DOHH2 (cell line): ENCODE results near the gene CNTNAP1.

Source experiments
- H3F3A ChIP-seq: fragments of 200-600 bp; sonication (generic), shearing (Covaris generic); 2 replicates; pipeline ENCODE4 v1.6.0; 2016; ENCODE audit warnings: antibody characterized with exemption, mild to moderate bottlenecking; ENCODE audit not compliant: control insufficient read depth, insufficient read depth
- H3K27ac ChIP-seq: fragments of 200-600 bp; sonication (generic); 2 replicates; pipeline ENCODE4 v1.5.1; 2014; ENCODE audit warnings: low read depth, mild to moderate bottlenecking, low read length, moderate library complexity
- H3K27me3 ChIP-seq: fragments of 200-600 bp; sonication (generic); 2 replicates; pipeline ENCODE4 v1.6.1; 2014; ENCODE audit warnings: mild to moderate bottlenecking, low read length, mixed read lengths; ENCODE audit not compliant: control insufficient read depth
- H3K36me3 ChIP-seq: fragments of 200-600 bp; sonication (generic); 2 replicates; pipeline ENCODE4 v1.6.1; 2014; ENCODE audit warnings: mild to moderate bottlenecking, low read length, moderate library complexity, mixed read lengths; ENCODE audit not compliant: control insufficient read depth
- H3K4me1 ChIP-seq: fragments of 200-600 bp; sonication (generic); 2 replicates; pipeline ENCODE4 v1.6.1; 2014; ENCODE audit warnings: mild to moderate bottlenecking, low read length, mixed read lengths; ENCODE audit not compliant: control insufficient read depth
- H3K4me2 ChIP-seq: fragments of 200-600 bp; sonication (generic); 2 replicates; pipeline ENCODE4 v1.6.0; 2014; ENCODE audit warnings: mild to moderate bottlenecking, low read length, moderate library complexity
- H3K4me3 ChIP-seq: fragments of 200-600 bp; sonication (generic); 2 replicates; pipeline ENCODE4 v1.5.1; 2014; ENCODE audit warnings: mild to moderate bottlenecking, low read length, mixed read lengths
- H3K79me2 ChIP-seq: fragments of 200-600 bp; sonication (generic); 2 replicates; pipeline ENCODE4 v1.6.1; 2014; ENCODE audit warnings: mild to moderate bottlenecking, low read length, mixed read lengths; ENCODE audit not compliant: control insufficient read depth
- H3K9me2 ChIP-seq: fragments of 200-600 bp; sonication (generic); replicated peaks from 2 replicates; pipeline ENCODE4 v1.6.1; 2014; ENCODE audit warnings: mild to moderate bottlenecking, low read length, mixed read lengths; ENCODE audit not compliant: control insufficient read depth
- H3K9me3 ChIP-seq: fragments of 200-600 bp; sonication (generic); 2 replicates; pipeline ENCODE4 v1.6.1; 2014; ENCODE audit warnings: antibody characterized with exemption, low read length, mixed read lengths; ENCODE audit not compliant: control insufficient read depth, insufficient read depth
- H4K20me1 ChIP-seq: fragments of 200-600 bp; sonication (generic); 2 replicates; pipeline ENCODE4 v1.6.0; 2014; ENCODE audit warnings: low read depth, mild to moderate bottlenecking, antibody characterized with exemption, low read length, moderate library complexity; ENCODE audit not compliant: control insufficient read depth, insufficient read depth
- CTCF ChIP-seq: fragments of 200-600 bp; sonication (generic); IDR thresholded peaks from one replicate; pipeline ENCODE4 v1.5.1; 2014; ENCODE audit warnings: antibody characterized with exemption, mild to moderate bottlenecking, low read depth, low read length; ENCODE audit not compliant: poor library complexity, severe bottlenecking
- EZH2phosphoT487 ChIP-seq: fragments of 200-600 bp; sonication (generic); IDR thresholded peaks from 2 replicates; pipeline ENCODE4 v1.6.1; 2017; ENCODE audit warnings: borderline replicate concordance, mild to moderate bottlenecking, antibody characterized with exemption, low read length, moderate library complexity, mixed read lengths

Gene CNTNAP1

GRCh38 chr17:42677921-42678781 lies 4.2 kb upstream of the CNTNAP1 start:
- H3K4me1 ChIP-seq, result peaks cover 85% of the 10 kb centered on the region
- H3K4me3 ChIP-seq, result peak overlapping the region; percentile 72
- TF ChIP-seq CTCF (no peak), EZH2phosphoT487 (no peak)
- H4K20me1 ChIP-seq, result no peaks in the 10 kb centered on the region
- no peaks in the 10 kb centered on the region for H3K79me2 ChIP-seq
- H3K27ac ChIP-seq, result peak overlapping the region; percentile 53
- no peaks in the 10 kb centered on the region for H3K9me3 ChIP-seq
- no peaks in the 10 kb centered on the region for H3K9me2 ChIP-seq
- H3K36me3 ChIP-seq, result no peaks in the 10 kb centered on the region
- peaks cover 52% of the 10 kb centered on the region for H3K27me3 ChIP-seq
- H3F3A ChIP-seq, result peaks cover 13% of the 10 kb centered on the region
- H3K4me2 ChIP-seq, result peak overlapping the region; percentile 76

DNA sequence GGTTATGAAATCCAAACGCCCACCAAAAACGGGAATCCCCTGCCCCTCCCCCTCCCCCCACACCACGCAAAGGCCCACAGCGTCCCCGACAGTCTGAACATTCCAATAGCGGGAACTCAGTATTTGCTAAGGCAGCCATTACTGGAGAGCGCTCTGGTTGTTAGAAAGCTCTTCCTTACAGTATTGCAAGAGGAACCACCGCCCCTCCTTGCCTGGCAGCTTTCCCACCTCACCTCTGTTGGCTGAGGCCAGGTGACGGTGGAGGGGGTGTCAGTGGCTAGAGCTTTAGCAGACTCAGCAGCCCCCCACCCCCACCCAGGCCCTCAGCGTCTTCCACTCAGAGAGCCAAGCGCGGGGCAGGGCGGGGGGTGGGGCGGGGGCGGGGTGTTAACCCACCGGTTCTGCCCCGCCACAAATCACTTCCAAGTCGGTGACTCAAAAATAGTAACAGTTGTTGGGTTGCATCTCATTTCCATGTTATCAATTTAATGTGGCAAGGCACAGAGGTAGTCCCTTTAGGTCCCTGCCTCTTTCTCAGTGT lies 3.3 kb upstream of the CNTNAP1 start:
- Histone ChIP-seq H3K27ac (peak overlapping the region; percentile 53), H3K4me2 (peak overlapping the region; percentile 76), H3K27me3 (peaks cover 50% of the 10 kb centered on the region), H3F3A (peaks cover 13% of the 10 kb centered on the region), H4K20me1 (no peaks in the 10 kb centered on the region), H3K79me2 (no peaks in the 10 kb centered on the region), H3K36me3 (no peaks in the 10 kb centered on the region), H3K9me2 (no peaks in the 10 kb centered on the region), H3K4me1 (peaks cover 76% of the 10 kb centered on the region), H3K9me3 (no peaks in the 10 kb centered on the region), H3K4me3 (peak overlapping the region; percentile 72)
- TF ChIP-seq EZH2phosphoT487 (no peak), CTCF (no peak)

GRCh38 chr17:42679492-42680330 lies 2.6 kb upstream of the CNTNAP1 start:
- H3K4me2 ChIP-seq, result peak overlapping the region; percentile 76

More at GRCh38 chr17:42679492-42680330, 2.6 kb upstream of the CNTNAP1 start:
- Histone ChIP-seq H3K4me1 (peaks cover 69% of the 10 kb centered on the region), H3K9me3 (no peaks in the 10 kb centered on the region), H3K27ac (peak overlapping the region; percentile 53), H3F3A (peaks cover 10% of the 10 kb centered on the region), H3K27me3 (peaks cover 43% of the 10 kb centered on the region), H3K79me2 (no peaks in the 10 kb centered on the region), H3K4me3 (peak overlapping the region; percentile 72), H3K9me2 (no peaks in the 10 kb centered on the region), H3K36me3 (no peaks in the 10 kb centered on the region), H4K20me1 (no peaks in the 10 kb centered on the region)
- TF ChIP-seq CTCF (peak; percentile 85), EZH2phosphoT487 (no peak)
